ENCODE results near the gene ZMYND19. TPM values are rescaled to one million over a fixed set of nuclear protein-coding genes. Genes with fewer than 3 reads are reported as not detected.
A peak's percentile ranks its signal among the peaks of the same experiment; 100 is the strongest.

ZMYND19 gene
- total and polyA plus RNA-seq, 12 donors: 5.2 to 33.5 (median 17.9) TPM

- WGBS, 4 donors: 87 to 96% (median 90%) methylated on average over 5 of the region's 5 CpGs
- intact Hi-C loops (cut with DNase I): no loop called here
- Histone ChIP-seq H3K4me1 (replicated peaks in 1 of 2) (peaks cover 36 to 48% of the 10 kb centered on the region in 2 donors), H3K36me3 (replicated peaks in 1 of 2) (no peaks in the 10 kb centered on the region), H3K9me3 (replicated peaks in 1 of 3) (no peaks in the 10 kb centered on the region), H3K27ac (no peak overlapping the region), H3K4me3 (no peak overlapping the region), H3K27me3 (no peaks in the 10 kb centered on the region)
- TF ChIP-seq CTCF (IDR thresholded peaks at IDR 0.05) (no peak), POLR2A (IDR thresholded peaks at IDR 0.05) (no peak)
- DNase-seq: no peak
Observed at GRCh38 chr9:137634016-137634415, 43.7 kb upstream of the ZMYND19 start.

- Histone ChIP-seq H3K9me3 (replicated peaks in 1 of 3) (no peaks in the 10 kb centered on the region), H3K36me3 (replicated peaks in 1 of 2) (no peaks in the 10 kb centered on the region), H3K4me3 (no peak overlapping the region), H3K27ac (peak overlapping the region; percentile 45 to 86 (median 83)), H3K4me1 (replicated peaks in 1 of 2) (peaks cover 36 to 56% of the 10 kb centered on the region in 2 donors), H3K27me3 (no peaks in the 10 kb centered on the region)
- TF ChIP-seq CTCF (IDR thresholded peaks at IDR 0.05) (no peak), POLR2A (IDR thresholded peaks at IDR 0.05) (peak in 1 of 2 donors; percentile 25)
- DNase-seq: peak in 6 of 7 donors; percentile 60 to 77 (median 66)
- WGBS, 4 donors: 49 to 56% (median 53%) methylated on average over 22 to 23 of the region's 23 CpGs
- intact Hi-C loops (cut with DNase I): no loop called here
Observed at GRCh38 chr9:137632230-137633161, 42.2 kb upstream of the ZMYND19 start.

- DNase-seq: no peak
- no peaks in the 10 kb centered on the region for H3K36me3 ChIP-seq (replicated peaks in 1 of 2)
- H3K9me3 ChIP-seq (replicated peaks in 1 of 3): no peaks in the 10 kb centered on the region
- no peak overlapping the region for H3K4me3 ChIP-seq
- TF ChIP-seq CTCF (IDR thresholded peaks at IDR 0.05): no peak
- TF ChIP-seq POLR2A (IDR thresholded peaks at IDR 0.05): no peak
- peak overlapping the region; percentile 53 to 86 (median 83) for H3K27ac ChIP-seq
- H3K4me1 ChIP-seq (replicated peaks in 1 of 2): peaks cover 36 to 56% of the 10 kb centered on the region in 2 donors
- intact Hi-C loops (cut with DNase I): no loop called here
- 71 to 75% (median 73%) methylated on average over 16 of the region's 16 CpGs for WGBS, 4 donors
- H3K27me3 ChIP-seq: no peaks in the 10 kb centered on the region
Observed at GRCh38 chr9:137631345-137632229, 41.3 kb upstream of the ZMYND19 start.

GRCh38 chr9:137630679-137631078 lies 40.4 kb upstream of the ZMYND19 start:
- DNase-seq: peak in 6 of 7 donors; percentile 50 to 77 (median 68)
- Histone ChIP-seq H3K36me3 (replicated peaks in 1 of 2) (no peaks in the 10 kb centered on the region), H3K9me3 (replicated peaks in 1 of 3) (no peaks in the 10 kb centered on the region), H3K27me3 (no peaks in the 10 kb centered on the region), H3K4me3 (no peak overlapping the region), H3K4me1 (replicated peaks in 1 of 2) (peaks cover 36 to 64% of the 10 kb centered on the region in 2 donors), H3K27ac (peak overlapping the region; percentile 53 to 86 (median 76))
- peak in 3 of 6 experiments; percentile 1 to 19 (median 10) for TF ChIP-seq CTCF (IDR thresholded peaks at IDR 0.05)
- peak in 1 of 2 donors; percentile 36 for TF ChIP-seq POLR2A (IDR thresholded peaks at IDR 0.05)
- WGBS, 4 donors: 23 to 30% (median 28%) methylated on average over 4 of the region's 4 CpGs
- intact Hi-C loops (cut with DNase I): no loop called here

Data from adrenal gland (tissue), 12 donors.